Fibroblast of lung (primary cell): Measurements from ENCODE around the gene MAD2L1BP. TPM values are rescaled to one million over a fixed set of nuclear protein-coding genes. Genes with fewer than 3 reads are reported as not detected.
A peak's percentile ranks its signal among the peaks of the same experiment; 100 is the strongest.

Experiments
- DNase-seq, 2 donors: peaks; one replicate each; pipeline versions ENCODE4 v3.0.0 to v3.0.0-alpha.2; 2010; ENCODE audit warnings: low read depth in 2 of 2
- H2AFZ ChIP-seq: 2 replicates; pipeline ENCODE4 v1.5.1; 2012; ENCODE audit warnings: low read length, control low read depth, inconsistent platforms
- H3K27ac ChIP-seq: 2 replicates; pipeline ENCODE4 v1.5.1; 2011; ENCODE audit warnings: low read length, control low read depth; ENCODE audit not compliant: insufficient read depth
- H3K27me3 ChIP-seq: 2 replicates; pipeline ENCODE4 v1.5.1; 2011; ENCODE audit warnings: mild to moderate bottlenecking, low read length; ENCODE audit not compliant: control insufficient read depth, insufficient read depth
- H3K36me3 ChIP-seq: 2 replicates; pipeline ENCODE4 v1.5.1; 2011; ENCODE audit warnings: low read length; ENCODE audit not compliant: control insufficient read depth, insufficient read depth
- H3K4me1 ChIP-seq: 2 replicates; pipeline ENCODE4 v1.5.1; 2011; ENCODE audit warnings: low read length; ENCODE audit not compliant: control insufficient read depth, insufficient read depth; ENCODE audit errors: extremely low read depth
- H3K4me2 ChIP-seq: 2 replicates; pipeline ENCODE4 v1.5.1; 2011; ENCODE audit warnings: low read length, control low read depth; ENCODE audit not compliant: insufficient read depth; ENCODE audit errors: extremely low read depth
- H3K4me3 ChIP-seq, 4 experiments: fragments of 200-600 bp in 1 of 4; sonication (generic) in 1 of 4; replicated peaks in 1 of 4; 2 replicates each; pipeline ENCODE4 v1.5.1; 2011 to 2016; ENCODE audit warnings: low read length in 4 of 4, low read depth in 3 of 4, mild to moderate bottlenecking in 3 of 4, control low read depth in 2 of 4, inconsistent platforms in 1 of 4, mixed read lengths in 1 of 4; ENCODE audit not compliant: insufficient read depth in 1 of 4; ENCODE audit errors: control extremely low read depth in 1 of 4
- H3K79me2 ChIP-seq: 2 replicates; pipeline ENCODE4 v1.5.1; 2012; ENCODE audit warnings: mild to moderate bottlenecking, low read length, inconsistent platforms; ENCODE audit not compliant: control insufficient read depth, insufficient read depth
- H3K9ac ChIP-seq: 2 replicates; pipeline ENCODE4 v1.5.1; 2011; ENCODE audit warnings: mild to moderate bottlenecking, low read length, control low read depth; ENCODE audit not compliant: insufficient read depth
- H3K9me3 ChIP-seq: 2 replicates; pipeline ENCODE4 v1.5.1; 2012; ENCODE audit warnings: low read depth, low read length; ENCODE audit not compliant: control insufficient read depth, insufficient read depth
- H4K20me1 ChIP-seq: 2 replicates; pipeline ENCODE4 v1.5.1; 2011; ENCODE audit warnings: low read length; ENCODE audit not compliant: control insufficient read depth, insufficient read depth; ENCODE audit errors: extremely low read depth
- CTCF ChIP-seq, 2 donors: IDR thresholded peaks in 1 of 2; conservative IDR thresholded peaks in 1 of 2; 1 replicate in 1 of 2; 2 replicates in 1 of 2; pipeline ENCODE4 v1.5.1; 2011 to 2012; ENCODE audit warnings: low read length in 2 of 2, control low read depth in 1 of 2, inconsistent platforms in 1 of 2, low read depth in 1 of 2, mild to moderate bottlenecking in 1 of 2
- EZH2 ChIP-seq: IDR thresholded peaks from 2 replicates; pipeline ENCODE4 v1.5.1; 2012; ENCODE audit warnings: low read length, control low read depth, mild to moderate bottlenecking; ENCODE audit errors: missing control alignments
- polyA plus RNA-seq, 2 donors: library from polyadenylated mRNA; depleted of rRNA in 1 of 2; stranded (reverse) in 1 of 2; unstranded in 1 of 2; fragments of >200 nt; gene quantifications; 2 replicates each; pipeline ENCODE4 v1.2.1, GENCODE V29; 2011 to 2012; ENCODE audit warnings: missing spikeins in 1 of 2
- total RNA-seq: library from RNA; depleted of rRNA; stranded (reverse); fragments of >200 nt; gene quantifications from 2 replicates; pipeline ENCODE4 v1.2.1, GENCODE V29; 2014

Gene MAD2L1BP
- total and polyA plus RNA-seq, 2 donors (not counting 1 experiment from before 2014, with no cell fraction given), result 19.2 to 34.5 TPM

- Histone ChIP-seq H3K36me3 (peaks cover 27% of the 10 kb centered on the region), H3K27ac (no peak overlapping the region), H3K9ac (no peak overlapping the region), H3K9me3 (no peaks in the 10 kb centered on the region), H3K27me3 (no peaks in the 10 kb centered on the region), H2AFZ (no peak overlapping the region), H3K4me3 (no peak overlapping the region), H3K4me2 (no peak overlapping the region), H3K79me2 (no peaks in the 10 kb centered on the region), H4K20me1 (peaks cover under 1% of the 10 kb centered on the region), H3K4me1 (peaks cover 14% of the 10 kb centered on the region)
- TF ChIP-seq EZH2 (no peak), CTCF (conservative IDR thresholded peaks at IDR 0.05 in 1 of 2, IDR thresholded peaks at IDR 0.05 in 1 of 2; ENCODE audit: low read depth in 1 of 2, low read length in 2 of 2) (no peak)
- peak in 1 of 2 donors; percentile 47 for DNase-seq
These were observed 36.4 kb downstream of the MAD2L1BP start for GRCh38 chr6:43671801-43672690.

- no peaks in the 10 kb centered on the region for H3K27me3 ChIP-seq
- H3K4me3 ChIP-seq, result no peak overlapping the region
- no peaks in the 10 kb centered on the region for H3K79me2 ChIP-seq
- H4K20me1 ChIP-seq, result no peaks in the 10 kb centered on the region
- no peaks in the 10 kb centered on the region for H3K9me3 ChIP-seq
- H3K27ac ChIP-seq, result peak overlapping the region; percentile 28
- peak in 1 of 2 donors; percentile 86 for DNase-seq
- peaks cover 29% of the 10 kb centered on the region for H3K36me3 ChIP-seq
- peak overlapping the region; percentile 16 for H3K9ac ChIP-seq
- peak overlapping the region; percentile 35 for H3K4me2 ChIP-seq
- peaks cover 14% of the 10 kb centered on the region for H3K4me1 ChIP-seq
- no peak for TF ChIP-seq EZH2
- no peak for TF ChIP-seq CTCF (conservative IDR thresholded peaks at IDR 0.05 in 1 of 2, IDR thresholded peaks at IDR 0.05 in 1 of 2; ENCODE audit: low read depth in 1 of 2, low read length in 2 of 2)
- no peak overlapping the region for H2AFZ ChIP-seq
These were observed 37.9 kb downstream of the MAD2L1BP start for GRCh38 chr6:43673444-43674084.

- H4K20me1 ChIP-seq, result no peaks in the 10 kb centered on the region
- H2AFZ ChIP-seq, result no peak overlapping the region
- H3K79me2 ChIP-seq, result no peaks in the 10 kb centered on the region
- peaks cover 9% of the 10 kb centered on the region for H3K4me1 ChIP-seq
- peaks cover 29% of the 10 kb centered on the region for H3K36me3 ChIP-seq
- H3K27me3 ChIP-seq, result no peaks in the 10 kb centered on the region
- TF ChIP-seq CTCF (conservative IDR thresholded peaks at IDR 0.05 in 1 of 2, IDR thresholded peaks at IDR 0.05 in 1 of 2; ENCODE audit: low read depth in 1 of 2, low read length in 2 of 2), result no peak
- no peak for TF ChIP-seq EZH2
- H3K4me2 ChIP-seq, result no peak overlapping the region
- no peak for DNase-seq
- peak overlapping the region; percentile 28 for H3K27ac ChIP-seq
- no peaks in the 10 kb centered on the region for H3K9me3 ChIP-seq
- no peak overlapping the region for H3K9ac ChIP-seq
- no peak overlapping the region for H3K4me3 ChIP-seq
These were observed 38.7 kb downstream of the MAD2L1BP start for GRCh38 chr6:43674291-43674690.
